Inflammatory macrophage (primary cell): ENCODE data around the gene TASP1.

Experiments used
- DNase-seq, 2 donors: peaks; one replicate each; pipeline ENCODE4 v3.0.0-alpha.2; 2020 to 2022

Gene TASP1

GRCh38 chr20:13341737-13342393, 296.9 kb downstream of the TASP1 start:
- no peak for DNase-seq

- no peak for DNase-seq
Observed at GRCh38 chr20:13340088-13340487, 298.6 kb downstream of the TASP1 start.
